ENCODE data around the gene HDAC9.

Gene HDAC9

GRCh38 chr7:18550574-18550973 lies 55.0 kb downstream of the HDAC9 start:
- Mint-ChIP-seq H3K27me3 (no peaks in the 10 kb centered on the region), H3K27ac (no peak overlapping the region), H3K4me3 (no peak overlapping the region), H3K36me3 (ENCODE audit: low read depth) (no peaks in the 10 kb centered on the region), H3K9me3 (peaks cover 4% of the 10 kb centered on the region), H3K4me1 (peaks cover 5% of the 10 kb centered on the region)
- DNase-seq, result no peak
- no peak for ATAC-seq

DNA sequence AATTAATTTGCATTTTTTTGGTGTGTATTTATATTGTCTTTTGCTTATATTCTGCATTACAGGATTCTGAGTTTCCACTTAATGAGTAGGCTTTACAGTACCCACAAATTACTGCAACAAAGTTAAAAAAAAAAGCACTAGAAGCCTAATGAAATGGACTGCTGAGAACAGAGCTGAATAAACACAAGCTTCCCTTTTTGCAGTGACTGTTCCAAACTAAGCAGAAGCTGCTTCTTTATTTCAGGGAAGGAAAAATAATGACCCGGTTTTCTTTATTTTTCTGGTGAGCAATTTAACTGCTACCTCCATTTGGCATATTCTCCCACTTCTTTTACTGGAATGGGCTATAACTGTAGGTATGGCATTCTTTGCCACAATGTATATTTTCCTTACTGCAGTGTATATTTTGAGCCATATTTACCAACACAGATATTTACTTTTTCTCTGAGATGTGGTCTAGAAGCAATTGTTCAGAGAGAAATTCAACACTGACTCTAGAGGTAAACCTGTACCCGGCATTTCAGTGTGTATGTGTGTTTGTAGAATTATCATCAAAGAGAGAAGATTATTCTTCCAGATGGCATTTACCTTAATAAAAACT lies 56.9 kb downstream of the HDAC9 start:
- ATAC-seq (no peak), DNase-seq (no peak)
- Mint-ChIP-seq H3K9me3 (peaks cover 4% of the 10 kb centered on the region), H3K4me1 (peaks cover 5% of the 10 kb centered on the region), H3K4me3 (no peak overlapping the region), H3K36me3 (ENCODE audit: low read depth) (no peaks in the 10 kb centered on the region), H3K27me3 (no peaks in the 10 kb centered on the region), H3K27ac (no peak overlapping the region)

DNA sequence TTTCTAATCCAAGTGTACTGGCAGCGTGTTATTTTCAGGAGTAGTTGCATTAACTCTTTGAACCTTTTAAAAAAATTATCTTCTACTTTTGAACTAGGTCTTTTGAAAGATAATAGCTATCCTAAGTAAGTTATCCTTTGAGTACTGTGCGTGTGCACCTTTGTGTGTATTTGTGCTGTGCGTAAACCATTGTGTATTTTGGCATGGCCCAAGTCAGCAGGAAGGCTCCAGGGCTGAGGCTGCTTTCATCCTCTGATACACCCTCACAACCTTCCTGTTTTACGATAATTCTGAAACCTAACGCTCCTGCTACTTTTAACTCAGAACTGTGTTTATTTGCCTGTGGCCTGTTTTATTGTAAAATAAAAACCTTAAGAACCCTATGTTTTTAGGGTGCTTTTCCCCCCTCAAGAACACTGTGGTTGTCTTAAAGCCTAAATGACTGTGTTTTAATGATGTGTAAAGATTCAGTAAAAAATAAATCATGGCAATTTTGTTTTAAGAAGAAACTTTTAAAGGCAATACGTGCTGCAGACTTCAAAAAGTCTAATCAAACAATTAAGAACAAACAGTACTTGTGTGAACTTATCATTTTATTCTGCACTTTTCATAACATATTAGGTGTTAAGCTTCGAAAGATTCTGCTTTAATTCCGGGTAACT lies 57.5 kb downstream of the HDAC9 start:
- Mint-ChIP-seq H3K27ac (no peak overlapping the region), H3K4me3 (no peak overlapping the region), H3K4me1 (peaks cover 5% of the 10 kb centered on the region), H3K9me3 (peaks cover 4% of the 10 kb centered on the region), H3K27me3 (no peaks in the 10 kb centered on the region), H3K36me3 (ENCODE audit: low read depth) (no peaks in the 10 kb centered on the region)
- DNase-seq, result no peak
- no peak for ATAC-seq

- ATAC-seq (no peak), DNase-seq (no peak)
- Mint-ChIP-seq H3K27me3 (no peaks in the 10 kb centered on the region), H3K27ac (no peak overlapping the region), H3K36me3 (ENCODE audit: low read depth) (no peaks in the 10 kb centered on the region), H3K4me1 (peaks cover 9% of the 10 kb centered on the region), H3K4me3 (no peak overlapping the region), H3K9me3 (peaks cover 4% of the 10 kb centered on the region)
Measured at GRCh38 chr7:18553605-18554003, 58.1 kb downstream of the HDAC9 start.

GRCh38 chr7:18555120-18555519 lies 59.6 kb downstream of the HDAC9 start:
- no peak for ATAC-seq
- peaks cover 9% of the 10 kb centered on the region for H3K4me1 Mint-ChIP-seq
- H3K9me3 Mint-ChIP-seq, result peaks cover 4% of the 10 kb centered on the region
- H3K27me3 Mint-ChIP-seq, result no peaks in the 10 kb centered on the region
- no peak overlapping the region for H3K4me3 Mint-ChIP-seq
- no peak for DNase-seq
- H3K36me3 Mint-ChIP-seq (ENCODE audit: low read depth), result no peaks in the 10 kb centered on the region
- no peak overlapping the region for H3K27ac Mint-ChIP-seq

GRCh38 chr7:18555968-18556367 lies 60.4 kb downstream of the HDAC9 start:
- peaks cover 11% of the 10 kb centered on the region for H3K4me1 Mint-ChIP-seq
- DNase-seq (no peak), ATAC-seq (no peak)
- H3K9me3 Mint-ChIP-seq, result peaks cover 4% of the 10 kb centered on the region
- H3K36me3 Mint-ChIP-seq (ENCODE audit: low read depth), result no peaks in the 10 kb centered on the region
- H3K27ac Mint-ChIP-seq, result no peak overlapping the region
- H3K4me3 Mint-ChIP-seq, result no peak overlapping the region
- H3K27me3 Mint-ChIP-seq, result no peaks in the 10 kb centered on the region

GRCh38 chr7:18558503-18558902 lies 63.0 kb downstream of the HDAC9 start:
- Mint-ChIP-seq H3K27ac (no peak overlapping the region), H3K27me3 (no peaks in the 10 kb centered on the region), H3K4me3 (no peak overlapping the region), H3K9me3 (peaks cover 4% of the 10 kb centered on the region), H3K36me3 (ENCODE audit: low read depth) (no peaks in the 10 kb centered on the region), H3K4me1 (peaks cover 11% of the 10 kb centered on the region)
- ATAC-seq (no peak), DNase-seq (no peak)

DNA sequence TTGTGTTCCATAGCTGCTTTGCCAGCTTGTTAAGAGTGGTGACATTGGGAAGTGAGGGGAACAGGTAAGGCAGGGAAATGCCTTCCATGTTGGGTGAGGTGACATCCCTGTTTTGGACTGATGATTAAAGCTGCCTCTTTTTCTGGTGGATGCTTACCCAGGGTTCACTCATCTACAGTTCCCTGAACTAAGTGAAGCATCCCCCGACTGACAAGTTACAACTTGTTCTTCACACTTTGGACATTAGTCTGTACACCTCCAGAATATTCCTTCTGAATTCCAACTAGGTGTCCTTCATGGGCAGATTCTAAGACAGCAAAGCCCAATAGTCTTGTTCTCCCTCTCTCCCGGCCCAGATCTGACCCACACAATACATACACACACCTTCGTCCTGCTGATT lies 63.4 kb downstream of the HDAC9 start:
- ATAC-seq (no peak), DNase-seq (no peak)
- peaks cover 4% of the 10 kb centered on the region for H3K9me3 Mint-ChIP-seq
- H3K4me1 Mint-ChIP-seq, result peaks cover 7% of the 10 kb centered on the region
- no peaks in the 10 kb centered on the region for H3K27me3 Mint-ChIP-seq
- no peaks in the 10 kb centered on the region for H3K36me3 Mint-ChIP-seq (ENCODE audit: low read depth)
- H3K27ac Mint-ChIP-seq, result no peak overlapping the region
- H3K4me3 Mint-ChIP-seq, result no peak overlapping the region

DNA sequence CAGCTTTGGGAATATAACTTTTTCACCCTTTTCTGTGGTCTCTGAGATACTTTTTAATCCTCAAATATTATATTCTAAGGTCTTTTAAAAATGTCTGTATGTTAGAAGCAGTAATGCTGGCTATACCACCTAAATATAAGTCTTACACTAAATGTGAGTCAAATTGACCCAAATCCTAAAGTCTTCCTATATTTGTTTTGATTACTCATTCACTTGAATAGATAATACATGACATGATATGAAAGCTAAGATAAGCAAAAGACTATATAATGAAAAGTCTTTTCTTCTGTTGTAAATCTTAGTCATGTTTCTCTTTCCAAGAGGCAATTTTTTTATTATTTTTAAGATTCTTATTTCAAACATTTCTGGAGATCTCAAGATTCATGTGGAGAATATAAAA lies 64.2 kb downstream of the HDAC9 start:
- ATAC-seq, result no peak
- no peaks in the 10 kb centered on the region for H3K36me3 Mint-ChIP-seq (ENCODE audit: low read depth)

GRCh38 chr7:18564779-18565178 lies 69.2 kb downstream of the HDAC9 start:
- no peak for ATAC-seq
- no peak for DNase-seq
- no peaks in the 10 kb centered on the region for H3K9me3 Mint-ChIP-seq
- no peaks in the 10 kb centered on the region for H3K27me3 Mint-ChIP-seq
- H3K27ac Mint-ChIP-seq, result no peak overlapping the region
- peaks cover 4% of the 10 kb centered on the region for H3K4me1 Mint-ChIP-seq
- peaks cover 2% of the 10 kb centered on the region for H3K36me3 Mint-ChIP-seq (ENCODE audit: low read depth)
- H3K4me3 Mint-ChIP-seq, result no peak overlapping the region

More for the DNA sequence above, 64.2 kb downstream of the HDAC9 start:
- no peak overlapping the region for H3K27ac Mint-ChIP-seq
- H3K4me3 Mint-ChIP-seq, result no peak overlapping the region
- peaks cover 7% of the 10 kb centered on the region for H3K4me1 Mint-ChIP-seq
- no peak for DNase-seq
- peaks cover under 1% of the 10 kb centered on the region for H3K9me3 Mint-ChIP-seq
- no peaks in the 10 kb centered on the region for H3K27me3 Mint-ChIP-seq

GRCh38 chr7:18565337-18565736 lies 69.8 kb downstream of the HDAC9 start:
- no peaks in the 10 kb centered on the region for H3K9me3 Mint-ChIP-seq
- ATAC-seq, result no peak
- H3K27ac Mint-ChIP-seq, result no peak overlapping the region
- no peaks in the 10 kb centered on the region for H3K27me3 Mint-ChIP-seq
- no peak for DNase-seq
- no peak overlapping the region for H3K4me3 Mint-ChIP-seq
- peaks cover 3% of the 10 kb centered on the region for H3K4me1 Mint-ChIP-seq
- H3K36me3 Mint-ChIP-seq (ENCODE audit: low read depth), result peaks cover 2% of the 10 kb centered on the region

DNA sequence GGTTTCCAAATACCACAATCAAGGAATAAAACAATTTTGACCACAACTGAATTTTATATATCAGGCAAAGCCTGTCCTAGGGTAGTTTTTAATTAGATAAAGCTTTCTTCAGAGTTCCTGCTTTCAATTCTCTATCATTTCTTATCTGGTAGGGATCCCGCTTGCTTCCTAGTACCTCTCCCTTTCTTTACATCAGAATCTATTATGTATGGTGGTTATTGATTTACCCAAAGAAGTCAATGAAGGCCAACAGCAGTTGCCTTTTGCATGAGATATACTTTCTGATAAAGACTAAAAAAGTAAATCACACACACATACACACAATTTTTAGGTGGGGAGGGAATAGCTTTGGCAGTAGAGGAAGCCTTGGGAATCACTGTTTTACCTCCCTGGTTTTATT lies 70.7 kb downstream of the HDAC9 start:
- Mint-ChIP-seq H3K4me3 (no peak overlapping the region), H3K27me3 (no peaks in the 10 kb centered on the region), H3K4me1 (peaks cover 2% of the 10 kb centered on the region), H3K9me3 (no peaks in the 10 kb centered on the region), H3K27ac (no peak overlapping the region), H3K36me3 (ENCODE audit: low read depth) (peaks cover 2% of the 10 kb centered on the region)
- DNase-seq (no peak), ATAC-seq (no peak)

DNA sequence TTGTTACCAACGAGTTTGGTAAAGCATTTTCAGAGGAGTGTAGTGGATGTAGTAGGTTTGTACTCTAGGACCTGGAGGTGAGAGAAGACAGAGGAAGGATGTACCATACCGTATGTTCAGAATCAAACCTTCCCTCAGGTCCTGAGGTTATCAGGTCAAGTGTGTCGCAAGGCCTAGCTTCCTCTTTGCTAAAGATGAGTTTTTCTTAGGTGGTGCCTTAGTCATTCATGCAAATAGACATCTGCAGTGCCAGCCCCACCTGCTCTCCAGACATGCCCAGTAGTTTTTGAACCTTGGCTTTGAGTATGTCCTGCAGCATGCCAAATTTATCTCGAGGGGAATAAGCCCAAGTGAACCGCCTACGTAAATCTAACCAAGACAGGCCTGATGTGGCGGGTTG lies 71.3 kb downstream of the HDAC9 start:
- no peaks in the 10 kb centered on the region for H3K27me3 Mint-ChIP-seq
- ATAC-seq (peak; percentile 57), DNase-seq (peak; percentile 7)
- peaks cover 2% of the 10 kb centered on the region for H3K4me1 Mint-ChIP-seq
- no peaks in the 10 kb centered on the region for H3K9me3 Mint-ChIP-seq
- H3K27ac Mint-ChIP-seq, result peak overlapping the region; percentile 73
- no peak overlapping the region for H3K4me3 Mint-ChIP-seq
- peaks cover 2% of the 10 kb centered on the region for H3K36me3 Mint-ChIP-seq (ENCODE audit: low read depth)

- Mint-ChIP-seq H3K9me3 (no peaks in the 10 kb centered on the region), H3K27me3 (no peaks in the 10 kb centered on the region), H3K4me1 (peaks cover under 1% of the 10 kb centered on the region), H3K27ac (no peak overlapping the region), H3K4me3 (no peak overlapping the region), H3K36me3 (ENCODE audit: low read depth) (no peaks in the 10 kb centered on the region)
- ATAC-seq (no peak), DNase-seq (no peak)
Measured at GRCh38 chr7:18570441-18570840, 74.9 kb downstream of the HDAC9 start.

GRCh38 chr7:18570890-18571478 lies 75.4 kb downstream of the HDAC9 start:
- Mint-ChIP-seq H3K27me3 (no peaks in the 10 kb centered on the region), H3K4me3 (no peak overlapping the region), H3K4me1 (peaks cover 2% of the 10 kb centered on the region), H3K36me3 (ENCODE audit: low read depth) (no peaks in the 10 kb centered on the region), H3K9me3 (no peaks in the 10 kb centered on the region), H3K27ac (no peak overlapping the region)
- no peak for ATAC-seq
- DNase-seq, result no peak

Measured in activated naive CD8-positive, alpha-beta T cell treated with anti-CD3 and anti-CD28 coated beads, Interleukin-2, amount 50 U/mL, for 24 hours (primary cell).